Activated CD4-positive, alpha-beta memory T cell treated with anti-CD3 and anti-CD28 coated beads for 36 hours (primary cell): Measurements from ENCODE around the gene ARAP3. TPM values are rescaled to one million over a fixed set of nuclear protein-coding genes. Genes with fewer than 3 reads are reported as not detected.

Source experiments
- CTCF ChIA-PET: fragments of 350-600 bp; sonication (Branson Sonifier 250); formaldehyde crosslinking; loops from one replicate; lab custom pipeline; 2021; ENCODE audit warnings: antibody characterized with exemption, inconsistent platforms; lab: Charles Lee
- POLR2A ChIA-PET: fragments of 350-600 bp; sonication (Branson Sonifier 250); formaldehyde crosslinking; loops from one replicate; lab custom pipeline; 2021; ENCODE audit warnings: antibody characterized with exemption; lab: Charles Lee
- DNase-seq: peaks from one replicate; pipeline ENCODE4 v3.0.0-alpha.2; 2020
- H3K27ac Mint-ChIP-seq: one replicate; pipeline ENCODE4 v1.8.0; 2021; ENCODE audit warnings: mixed read lengths
- H3K27me3 Mint-ChIP-seq: one replicate; pipeline ENCODE4 v1.8.0; 2021; ENCODE audit warnings: mixed read lengths
- H3K36me3 Mint-ChIP-seq: one replicate; pipeline ENCODE4 v1.8.0; 2021; ENCODE audit warnings: mixed read lengths
- H3K4me1 Mint-ChIP-seq: one replicate; pipeline ENCODE4 v1.8.0; 2021; ENCODE audit warnings: low read depth, mixed read lengths
- H3K4me3 Mint-ChIP-seq: one replicate; pipeline ENCODE4 v1.8.0; 2021; ENCODE audit warnings: mild to moderate bottlenecking, mixed read lengths
- H3K9me3 Mint-ChIP-seq: one replicate; pipeline ENCODE4 v1.8.0; 2021; ENCODE audit warnings: mixed read lengths
- intact Hi-C: fragments of 100-400 bp; cut with micrococcal nuclease; formaldehyde crosslinking; loops from one replicate; pipeline ENCODE4 v1.15.1; 2023
- total RNA-seq, 2 experiments: library from RNA; stranded (reverse); gene quantifications; one replicate each; pipeline ENCODE4 v1.2.3, GENCODE V29; 2021

Gene ARAP3
- total RNA-seq, 2 experiments from 2014 or later = 5.1 to 5.2 TPM

- no peaks in the 10 kb centered on the region for H3K27me3 Mint-ChIP-seq
- H3K27ac Mint-ChIP-seq = no peak overlapping the region
- intact Hi-C loops = no loop called here
- POLR2A ChIA-PET = interaction anchor here (1.3 kb wide), 1 partner anchor 11 kb away, joined by 4 read pairs; no protein-coding TSS in a partner anchor
- peaks cover 23% of the 10 kb centered on the region for H3K36me3 Mint-ChIP-seq
- peaks cover 19% of the 10 kb centered on the region for H3K4me1 Mint-ChIP-seq
- CTCF ChIA-PET = interaction anchor here (1.1 to 10.4 kb wide), 5 partner anchors 9 to 63 kb away, joined by 3 to 120 read pairs (median 3); partner anchors contain the start of gene DIAPH1
- H3K9me3 Mint-ChIP-seq = no peaks in the 10 kb centered on the region
- DNase-seq = no peak
- no peak overlapping the region for H3K4me3 Mint-ChIP-seq
Measured at GRCh38 chr5:141630570-141631140, 51.4 kb downstream of the ARAP3 start.

GRCh38 chr5:141628175-141628788 lies 53.7 kb downstream of the ARAP3 start:
- Mint-ChIP-seq H3K4me1 (peaks cover 7% of the 10 kb centered on the region), H3K27ac (no peak overlapping the region), H3K9me3 (no peaks in the 10 kb centered on the region), H3K4me3 (no peak overlapping the region), H3K36me3 (peaks cover 32% of the 10 kb centered on the region), H3K27me3 (no peaks in the 10 kb centered on the region)
- ChIA-PET CTCF (interaction anchor here (1.6 to 12.8 kb wide), 3 partner anchors 9 to 64 kb away, joined by 4 to 364 read pairs (median 67); partner anchors contain the start of gene DIAPH1), POLR2A (no interaction called here)
- intact Hi-C loops = no loop called here
- DNase-seq = no peak

DNA sequence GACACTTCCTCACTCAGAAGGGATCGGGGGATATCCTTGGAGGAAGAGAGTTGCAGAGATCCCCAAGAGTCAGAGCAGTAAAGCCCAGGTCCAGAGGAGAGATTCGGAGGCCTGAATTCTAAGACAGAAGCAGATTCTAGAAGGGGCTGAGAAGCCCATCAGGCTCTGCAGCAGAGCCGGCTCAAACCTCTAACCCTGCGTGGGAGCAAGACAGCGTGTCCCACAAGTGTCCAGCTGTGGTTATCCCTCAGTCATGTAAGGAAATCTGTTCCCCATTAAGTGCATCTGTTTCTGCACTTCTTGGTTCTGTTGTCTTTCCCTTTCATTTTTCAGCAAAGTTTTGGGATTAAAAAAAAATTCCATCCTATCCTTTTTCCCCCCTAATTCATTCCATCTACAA lies 58.4 kb downstream of the ARAP3 start:
- H3K9me3 Mint-ChIP-seq = no peaks in the 10 kb centered on the region
- H3K4me1 Mint-ChIP-seq = peaks cover 25% of the 10 kb centered on the region
- no peaks in the 10 kb centered on the region for H3K27me3 Mint-ChIP-seq
- peaks cover 29% of the 10 kb centered on the region for H3K36me3 Mint-ChIP-seq
- ChIA-PET POLR2A (interaction anchor here (1.1 kb wide), 1 partner anchor 19 kb away, joined by 3 read pairs; no protein-coding TSS in a partner anchor), CTCF (interaction anchor here (1.0 to 12.8 kb wide), 4 partner anchors 14 to 56 kb away, joined by 3 to 364 read pairs (median 6); partner anchors contain the start of genes HDAC3 and RELL2)
- no peak overlapping the region for H3K4me3 Mint-ChIP-seq
- intact Hi-C loops = no loop called here
- H3K27ac Mint-ChIP-seq = peak overlapping the region; percentile 83
- DNase-seq = no peak

- ChIA-PET POLR2A (no interaction called here), CTCF (interaction anchor here (0.7 to 12.8 kb wide), 6 partner anchors 14 to 338 kb away, joined by 3 to 364 read pairs (median 4); partner anchors contain the start of genes HDAC3 and RELL2)
- Mint-ChIP-seq H3K36me3 (peaks cover 31% of the 10 kb centered on the region), H3K4me3 (no peak overlapping the region), H3K27ac (peak overlapping the region; percentile 83), H3K27me3 (no peaks in the 10 kb centered on the region), H3K4me1 (peaks cover 25% of the 10 kb centered on the region), H3K9me3 (no peaks in the 10 kb centered on the region)
- DNase-seq = peak; percentile 53
- intact Hi-C loops = no loop called here
Measured at GRCh38 chr5:141623186-141623585, 58.8 kb downstream of the ARAP3 start.

DNA sequence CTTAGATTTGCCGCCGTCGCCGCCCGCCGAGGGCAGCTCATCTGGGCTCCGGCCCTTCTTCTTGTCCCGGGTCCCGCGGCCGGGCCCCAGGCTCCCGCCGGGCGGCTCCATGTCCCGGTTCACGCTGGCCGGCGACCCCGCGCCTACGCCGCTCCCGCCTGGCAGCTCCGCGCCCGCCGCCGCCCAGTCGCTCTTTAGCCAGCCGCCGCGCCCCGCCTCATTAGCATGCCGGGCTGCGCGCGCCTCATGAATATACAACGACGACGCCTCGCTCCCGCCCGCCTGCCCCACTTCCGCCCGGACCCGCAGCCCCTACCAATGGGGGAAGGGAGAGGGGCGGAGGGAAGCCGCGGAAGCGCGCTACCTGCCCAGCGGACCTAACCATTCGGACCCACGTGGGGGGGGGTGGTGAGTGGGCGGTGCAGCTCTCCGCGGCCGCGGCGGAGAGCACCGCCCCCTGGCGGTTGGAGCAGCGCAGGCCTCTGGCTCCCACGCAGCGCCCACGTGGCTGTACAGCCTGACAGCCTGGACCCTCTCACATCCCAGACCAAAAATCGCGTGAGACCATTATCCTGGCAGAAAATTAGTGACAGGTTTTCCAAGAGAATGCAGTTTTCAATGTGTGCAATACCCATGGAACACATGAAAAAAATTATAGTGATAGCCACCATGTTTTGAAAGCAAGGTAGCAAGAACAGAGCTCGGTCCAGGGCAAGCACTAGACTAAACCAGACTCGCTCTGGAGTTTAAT lies 63.1 kb downstream of the ARAP3 start, which contains the start of gene DIAPH1:
TSS of gene DIAPH1 (minus strand) at position 197 of the 751 bp plus-strand sequence. CDS start at position 111, 86 bp downstream.
- ChIA-PET POLR2A (interaction anchor here (1.0 to 6.6 kb wide), 6 partner anchors 12 to 27 kb away, joined by 3 to 51 read pairs (median 18); partner anchors contain the start of genes HDAC3 and RELL2), CTCF (interaction anchor here (0.6 to 12.8 kb wide), 24 partner anchors 8 to 1218 kb away, joined by 3 to 364 read pairs (median 5); partner anchors contain the start of genes DELE1, HDAC3, RELL2 and RNF14)
- peak; percentile 99 for DNase-seq
- peaks cover 31% of the 10 kb centered on the region for H3K36me3 Mint-ChIP-seq
- peak within 1 kb of the TSS; percentile 91 for H3K4me3 Mint-ChIP-seq
- H3K4me1 Mint-ChIP-seq = peaks cover 57% of the 10 kb centered on the region
- intact Hi-C loops = loop anchor here (1.0 to 10.0 kb wide), 7 partner anchors 14 to 476 kb away; partner anchors contain the start of genes FCHSD1, HDAC3, RELL2 and TAF7
- H3K27ac Mint-ChIP-seq = peak within 1 kb of the TSS; percentile 98
- no peaks in the 10 kb centered on the region for H3K9me3 Mint-ChIP-seq
- H3K27me3 Mint-ChIP-seq = no peaks in the 10 kb centered on the region

GRCh38 chr5:141618030-141618803 lies 63.8 kb downstream of the ARAP3 start:
- H3K4me1 Mint-ChIP-seq = peaks cover 56% of the 10 kb centered on the region
- intact Hi-C loops = loop anchor here (10.0 kb wide), 1 partner anchor 477 kb away; no protein-coding TSS in a partner anchor
- POLR2A ChIA-PET = interaction anchor here (1.0 to 6.6 kb wide), 7 partner anchors 9 to 31 kb away, joined by 3 to 51 read pairs (median 10); partner anchors contain the start of genes HDAC3 and RELL2
- peak overlapping the region; percentile 91 for H3K4me3 Mint-ChIP-seq
- no peaks in the 10 kb centered on the region for H3K9me3 Mint-ChIP-seq
- peak; percentile 79 for DNase-seq
- no peaks in the 10 kb centered on the region for H3K27me3 Mint-ChIP-seq
- CTCF ChIA-PET = interaction anchor here (0.6 to 12.8 kb wide), 19 partner anchors 9 to 1217 kb away, joined by 3 to 364 read pairs (median 15); partner anchors contain the start of genes HDAC3, RELL2 and TAF7
- peak overlapping the region; percentile 98 for H3K27ac Mint-ChIP-seq
- peaks cover 25% of the 10 kb centered on the region for H3K36me3 Mint-ChIP-seq

DNA sequence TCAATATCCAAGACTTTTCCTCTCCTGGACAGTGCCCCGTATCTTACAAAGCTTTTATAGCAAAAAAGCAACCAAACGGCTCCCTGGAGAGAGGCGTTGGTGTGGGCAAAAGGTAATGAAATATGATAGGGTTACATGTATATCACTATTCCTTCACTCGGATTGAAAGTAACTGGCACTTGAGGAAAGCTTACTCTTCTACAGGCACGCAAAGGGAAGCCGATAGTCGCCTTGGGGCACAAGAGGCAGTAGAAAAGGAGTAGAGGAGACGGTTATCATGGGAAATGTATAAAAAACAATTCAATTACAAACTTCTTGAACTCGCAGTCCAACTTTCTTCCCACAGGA lies 64.4 kb downstream of the ARAP3 start:
- ChIA-PET POLR2A (interaction anchor here (1.4 to 6.6 kb wide), 5 partner anchors 9 to 30 kb away, joined by 4 to 51 read pairs (median 10); partner anchors contain the start of genes HDAC3 and RELL2), CTCF (interaction anchor here (1.8 to 12.8 kb wide), 9 partner anchors 10 to 54 kb away, joined by 12 to 364 read pairs (median 48); partner anchors contain the start of genes HDAC3 and RELL2)
- H3K36me3 Mint-ChIP-seq = peaks cover 22% of the 10 kb centered on the region
- peaks cover 56% of the 10 kb centered on the region for H3K4me1 Mint-ChIP-seq
- no peaks in the 10 kb centered on the region for H3K9me3 Mint-ChIP-seq
- no peaks in the 10 kb centered on the region for H3K27me3 Mint-ChIP-seq
- DNase-seq = no peak
- peak overlapping the region; percentile 91 for H3K4me3 Mint-ChIP-seq
- H3K27ac Mint-ChIP-seq = peak overlapping the region; percentile 98
- intact Hi-C loops = loop anchor here (10.0 kb wide), 1 partner anchor 477 kb away; no protein-coding TSS in a partner anchor

DNA sequence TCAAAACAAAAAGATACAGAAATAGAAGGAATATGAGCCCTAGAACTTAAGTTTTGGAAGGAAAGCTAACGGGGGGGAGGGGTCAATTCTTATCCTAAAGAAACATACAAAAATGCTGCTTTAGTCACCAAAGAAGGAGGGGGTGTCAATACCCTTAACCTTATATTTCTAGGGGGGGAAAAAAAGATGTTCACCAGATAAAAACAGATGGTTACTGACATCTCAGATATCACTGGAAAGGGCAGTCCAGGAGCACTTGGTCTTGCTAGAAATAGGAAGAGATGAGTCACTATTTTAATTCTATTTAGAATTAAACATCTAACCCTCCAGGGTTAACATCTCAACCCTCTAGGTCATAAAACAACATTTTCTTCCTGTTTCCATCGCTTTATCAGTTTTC lies 64.9 kb downstream of the ARAP3 start:
- ChIA-PET POLR2A (interaction anchor here (1.4 to 6.6 kb wide), 5 partner anchors 8 to 30 kb away, joined by 4 to 51 read pairs (median 10); partner anchors contain the start of genes HDAC3 and RELL2), CTCF (interaction anchor here (1.8 to 12.8 kb wide), 8 partner anchors 9 to 53 kb away, joined by 5 to 364 read pairs (median 32); partner anchors contain the start of genes HDAC3 and RELL2)
- intact Hi-C loops = loop anchor here (10.0 kb wide), 1 partner anchor 478 kb away; no protein-coding TSS in a partner anchor
- H3K9me3 Mint-ChIP-seq = no peaks in the 10 kb centered on the region
- H3K4me3 Mint-ChIP-seq = peak overlapping the region; percentile 91
- peaks cover 59% of the 10 kb centered on the region for H3K4me1 Mint-ChIP-seq
- peak overlapping the region; percentile 98 for H3K27ac Mint-ChIP-seq
- peaks cover 22% of the 10 kb centered on the region for H3K36me3 Mint-ChIP-seq
- H3K27me3 Mint-ChIP-seq = no peaks in the 10 kb centered on the region
- DNase-seq = no peak

DNA sequence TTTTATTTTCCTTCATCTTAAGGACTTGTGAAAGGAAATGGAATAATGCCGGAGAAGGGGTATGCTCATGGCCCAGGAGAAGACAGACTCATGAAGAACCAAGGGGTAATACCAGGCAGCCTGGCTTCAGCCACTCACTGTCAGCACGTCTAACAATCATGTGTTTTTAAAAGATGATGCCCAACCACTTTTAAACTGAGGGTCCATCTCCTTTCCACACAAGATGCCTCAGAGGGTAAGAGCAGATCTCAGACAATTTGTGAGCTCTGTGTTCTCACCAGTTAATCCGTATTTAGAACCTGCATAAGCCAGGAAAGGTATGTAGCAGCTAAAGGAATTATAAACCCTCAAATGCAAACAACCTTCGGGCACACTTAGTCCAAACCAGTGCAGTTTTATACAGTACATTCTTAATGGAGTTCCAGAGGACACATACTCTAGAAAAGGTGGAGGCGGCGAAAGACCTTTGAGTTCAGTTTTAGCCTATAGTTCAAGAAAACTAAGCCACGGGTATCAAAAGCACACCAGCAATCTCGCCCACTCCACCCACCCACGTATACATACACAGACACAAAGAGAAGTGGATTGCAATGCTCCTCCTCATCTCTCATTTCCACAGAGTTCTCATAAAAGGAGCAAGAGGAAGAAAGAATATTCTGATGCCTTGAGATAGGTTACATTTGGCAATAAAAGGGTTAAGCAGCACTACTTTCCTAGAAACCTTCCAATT lies 65.9 kb downstream of the ARAP3 start:
- intact Hi-C loops = loop anchor here (10.0 kb wide), 1 partner anchor 479 kb away; no protein-coding TSS in a partner anchor
- peaks cover 22% of the 10 kb centered on the region for H3K36me3 Mint-ChIP-seq
- peak overlapping the region; percentile 98 for H3K27ac Mint-ChIP-seq
- ChIA-PET POLR2A (interaction anchor here (1.9 to 6.6 kb wide), 4 partner anchors 7 to 24 kb away, joined by 7 to 51 read pairs (median 27); partner anchors contain the start of genes HDAC3 and RELL2), CTCF (interaction anchor here (0.6 to 12.8 kb wide), 10 partner anchors 8 to 52 kb away, joined by 3 to 364 read pairs (median 15); partner anchors contain the start of genes HDAC3 and RELL2)
- H3K4me1 Mint-ChIP-seq = peaks cover 61% of the 10 kb centered on the region
- no peaks in the 10 kb centered on the region for H3K9me3 Mint-ChIP-seq
- no peaks in the 10 kb centered on the region for H3K27me3 Mint-ChIP-seq
- peak overlapping the region; percentile 91 for H3K4me3 Mint-ChIP-seq
- DNase-seq = no peak
